CMK (cell line): ENCODE measurements around the gene CCDC158.
"Not testable (repeated sequence)": the region's sequence is repeated elsewhere in the genome, so short reads cannot be mapped to it uniquely, and the experiment has no call there.

Source experiments
- DNase-seq: peaks from one replicate; pipeline ENCODE4 v3.0.0-alpha.2; 2010; ENCODE audit warnings: low read depth

CCDC158 gene

GRCh38 chr4:76309939-76310550 is 110.9 kb downstream of the CCDC158 start:
- no peak for DNase-seq

GRCh38 chr4:76308548-76308947 is 112.4 kb downstream of the CCDC158 start:
- DNase-seq, result no peak

- no peak for DNase-seq
Observed at GRCh38 chr4:76307660-76308014, 113.3 kb downstream of the CCDC158 start.

- no peak for DNase-seq
Observed at GRCh38 chr4:76306882-76307659, 113.9 kb downstream of the CCDC158 start.

GRCh38 chr4:76305971-76306881 is 114.7 kb downstream of the CCDC158 start, which contains the start of gene STBD1:
TSS of gene STBD1 (plus strand) at chr4:76306733. CDS start at chr4:76306770, 37 bp downstream.
- DNase-seq, result peak; percentile 20

GRCh38 chr4:76305033-76305687 is 115.8 kb downstream of the CCDC158 start:
- peak; percentile 18 for DNase-seq

GRCh38 chr4:76302826-76303438 is 118.0 kb downstream of the CCDC158 start:
- DNase-seq, result no peak

- no peak for DNase-seq
Observed at GRCh38 chr4:76301775-76302162, 119.2 kb downstream of the CCDC158 start.

GRCh38 chr4:76301068-76301774 is 119.7 kb downstream of the CCDC158 start:
- no peak for DNase-seq

GRCh38 chr4:76300012-76300411 is 120.9 kb downstream of the CCDC158 start:
- DNase-seq, result no peak

- no peak for DNase-seq
Observed at GRCh38 chr4:76298227-76298626, 122.7 kb downstream of the CCDC158 start.

- DNase-seq, result no peak
Observed at GRCh38 chr4:76296286-76296820, 124.6 kb downstream of the CCDC158 start.

- DNase-seq, result no peak
Observed at GRCh38 chr4:76293772-76294171, 127.2 kb downstream of the CCDC158 start.

- DNase-seq, result no peak
Observed at GRCh38 chr4:76292730-76293129, 128.2 kb downstream of the CCDC158 start.

GRCh38 chr4:76287811-76288210 is 133.1 kb downstream of the CCDC158 start:
- not testable (repeated sequence) for DNase-seq

GRCh38 chr4:76283900-76284299 is 137.0 kb downstream of the CCDC158 start:
- no peak for DNase-seq

GRCh38 chr4:76282941-76283689 is 137.8 kb downstream of the CCDC158 start:
- DNase-seq, result no peak

- not testable (repeated sequence) for DNase-seq
Observed at GRCh38 chr4:76281594-76281993, 139.3 kb downstream of the CCDC158 start.

- DNase-seq, result no peak
Observed at GRCh38 chr4:76280488-76281441, 140.2 kb downstream of the CCDC158 start.
